Ascending aorta (tissue), 2 donors: ENCODE measurements around the gene GRM5. TPM values are rescaled to one million over a fixed set of nuclear protein-coding genes. Genes with fewer than 3 reads are reported as not detected.
A peak's percentile ranks its signal among the peaks of the same experiment; 100 is the strongest.

Source experiments
- DNase-seq, 2 donors: peaks; one replicate each; pipeline ENCODE4 v3.0.0-alpha.2; 2019; ENCODE audit warnings: low spot score in 2 of 2
- H3K27ac ChIP-seq, 2 donors: fragments of 200-600 bp; sonication (generic); one replicate each; pipeline ENCODE4 v1.5.1; 2016 to 2017; ENCODE audit warnings: mild to moderate bottlenecking in 1 of 2
- H3K27me3 ChIP-seq: fragments of 200-600 bp; sonication (generic); one replicate; pipeline ENCODE4 v1.5.1; 2017
- H3K36me3 ChIP-seq, 2 donors: fragments of 200-600 bp; sonication (generic); one replicate each; pipeline ENCODE4 v1.5.1; 2016
- H3K4me1 ChIP-seq, 2 donors: fragments of 200-600 bp; sonication (generic); one replicate each; pipeline ENCODE4 v1.5.1; 2016 to 2017; ENCODE audit warnings: mild to moderate bottlenecking in 1 of 2
- H3K4me3 ChIP-seq, 2 donors: fragments of 200-600 bp; sonication (generic); one replicate each; pipeline ENCODE4 v1.5.1; 2016 to 2017; ENCODE audit warnings: mild to moderate bottlenecking in 1 of 2
- H3K9me3 ChIP-seq, 2 donors: fragments of 200-600 bp; sonication (generic); one replicate each; pipeline ENCODE4 v1.5.1; 2016
- intact Hi-C: fragments of 100-400 bp; cut with DNase I; formaldehyde crosslinking; loops from one replicate; pipeline ENCODE4 v1.15.1; 2023
- total RNA-seq: library from RNA; depleted of rRNA; stranded (reverse); fragments of >200 nt; gene quantifications from one replicate; pipeline ENCODE4 v1.1.0, GENCODE V29; 2016
- TF ChIP-seq, protein P1 (sequence below), 3 experiments: fragments of 200-600 bp in 2 of 3; fragments of 450-650 bp in 1 of 3; sonication (generic) in 2 of 3; IDR thresholded peaks; one replicate each; pipeline ENCODE4 v1.5.1; 2016 to 2019; ENCODE audit warnings: antibody characterized with exemption in 3 of 3, mild to moderate bottlenecking in 1 of 3, moderate library complexity in 1 of 3

GRM5 gene
- total RNA-seq, 1 donor from 2014 or later = 10.2 TPM

DNA sequence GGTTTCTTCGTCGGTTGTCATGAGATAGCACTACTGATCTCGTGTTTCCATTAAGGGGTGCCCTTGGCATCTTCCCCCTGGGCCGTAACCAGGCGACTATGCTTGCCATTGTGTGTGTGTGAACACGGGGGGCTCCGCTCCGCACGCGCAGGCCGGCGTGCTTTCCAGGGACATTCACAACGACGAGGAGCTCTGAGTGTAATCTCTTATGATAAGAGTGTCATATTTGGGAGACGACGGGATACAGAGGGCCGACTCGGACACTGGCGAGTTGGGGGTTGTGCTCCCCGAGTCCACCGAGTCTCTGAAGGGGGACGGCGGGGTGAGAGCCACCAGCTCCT is 557.4 kb downstream of the GRM5 start:
- no peak overlapping the region for H3K27ac ChIP-seq
- peaks cover 0 to 2% of the 10 kb centered on the region in 2 donors for H3K4me1 ChIP-seq
- H3K36me3 ChIP-seq = no peaks in the 10 kb centered on the region
- DNase-seq = no peak
- peak overlapping the region; percentile 62 to 63 for H3K4me3 ChIP-seq
- no peaks in the 10 kb centered on the region for H3K9me3 ChIP-seq
- TF ChIP-seq, protein P1, sequence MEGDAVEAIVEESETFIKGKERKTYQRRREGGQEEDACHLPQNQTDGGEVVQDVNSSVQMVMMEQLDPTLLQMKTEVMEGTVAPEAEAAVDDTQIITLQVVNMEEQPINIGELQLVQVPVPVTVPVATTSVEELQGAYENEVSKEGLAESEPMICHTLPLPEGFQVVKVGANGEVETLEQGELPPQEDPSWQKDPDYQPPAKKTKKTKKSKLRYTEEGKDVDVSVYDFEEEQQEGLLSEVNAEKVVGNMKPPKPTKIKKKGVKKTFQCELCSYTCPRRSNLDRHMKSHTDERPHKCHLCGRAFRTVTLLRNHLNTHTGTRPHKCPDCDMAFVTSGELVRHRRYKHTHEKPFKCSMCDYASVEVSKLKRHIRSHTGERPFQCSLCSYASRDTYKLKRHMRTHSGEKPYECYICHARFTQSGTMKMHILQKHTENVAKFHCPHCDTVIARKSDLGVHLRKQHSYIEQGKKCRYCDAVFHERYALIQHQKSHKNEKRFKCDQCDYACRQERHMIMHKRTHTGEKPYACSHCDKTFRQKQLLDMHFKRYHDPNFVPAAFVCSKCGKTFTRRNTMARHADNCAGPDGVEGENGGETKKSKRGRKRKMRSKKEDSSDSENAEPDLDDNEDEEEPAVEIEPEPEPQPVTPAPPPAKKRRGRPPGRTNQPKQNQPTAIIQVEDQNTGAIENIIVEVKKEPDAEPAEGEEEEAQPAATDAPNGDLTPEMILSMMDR (IDR thresholded peaks at IDR 0.05) = no peak
- H3K27me3 ChIP-seq = no peaks in the 10 kb centered on the region
- intact Hi-C loops = no loop called here

DNA sequence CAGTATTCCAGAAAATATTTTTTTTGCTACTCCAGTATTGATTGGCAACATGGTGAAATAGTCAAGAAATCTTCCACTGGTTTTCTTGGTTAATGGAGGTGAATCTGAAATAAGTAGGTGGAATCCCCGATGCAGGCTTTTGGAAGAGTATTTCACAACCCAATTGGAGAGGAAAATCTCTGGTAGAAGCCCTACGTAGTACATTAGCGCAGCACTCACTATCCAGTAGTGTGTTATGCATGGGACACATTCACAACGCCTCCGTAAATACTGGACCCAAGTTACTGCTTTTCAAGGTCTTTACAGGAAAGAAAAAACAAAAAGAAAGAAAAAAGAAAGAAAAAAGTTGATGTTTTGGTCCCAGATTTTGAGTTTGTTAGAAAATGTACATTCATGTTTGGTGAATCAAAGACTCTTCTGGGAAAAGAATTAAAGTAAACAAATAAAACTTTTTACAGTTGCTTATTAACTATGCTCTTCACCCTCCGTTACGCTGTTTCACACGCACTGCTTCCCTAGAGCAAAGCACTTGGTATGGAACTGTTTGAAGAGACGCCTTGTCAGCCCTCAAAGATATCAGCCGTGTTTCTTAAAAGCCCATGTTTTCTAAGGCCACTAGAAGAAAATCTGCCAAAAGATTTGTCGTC is 557.9 kb downstream of the GRM5 start:
- H3K27ac ChIP-seq = no peak overlapping the region
- no peak for DNase-seq
- H3K27me3 ChIP-seq = no peaks in the 10 kb centered on the region
- TF ChIP-seq, protein P1 (IDR thresholded peaks at IDR 0.05) = no peak
- peaks cover 0 to 2% of the 10 kb centered on the region in 2 donors for H3K4me1 ChIP-seq
- no peaks in the 10 kb centered on the region for H3K9me3 ChIP-seq
- H3K4me3 ChIP-seq = no peak overlapping the region
- H3K36me3 ChIP-seq = no peaks in the 10 kb centered on the region
- intact Hi-C loops = no loop called here

DNA sequence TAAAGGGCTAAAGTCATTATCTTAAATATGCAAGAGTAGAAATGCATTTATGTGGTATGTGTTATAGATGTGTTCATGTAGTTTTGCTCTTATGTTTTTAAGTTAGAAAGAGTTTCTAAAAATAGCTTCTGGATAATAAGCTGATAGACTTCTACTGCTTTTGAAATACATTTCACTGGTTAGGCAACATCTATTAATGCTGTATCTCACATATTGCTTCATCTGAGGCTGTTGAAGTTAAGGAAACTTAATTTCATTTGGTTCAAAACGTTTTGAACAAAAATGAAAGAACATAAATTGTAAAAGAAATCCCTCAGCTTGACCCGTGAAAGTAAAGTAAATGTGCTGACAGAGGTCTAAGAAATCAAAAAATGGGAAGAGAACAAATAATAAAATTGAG is 564.2 kb downstream of the GRM5 start:
- H3K9me3 ChIP-seq = no peaks in the 10 kb centered on the region
- TF ChIP-seq, protein P1 (IDR thresholded peaks at IDR 0.05) = no peak
- no peaks in the 10 kb centered on the region for H3K4me1 ChIP-seq
- H3K36me3 ChIP-seq = no peaks in the 10 kb centered on the region
- no peaks in the 10 kb centered on the region for H3K27me3 ChIP-seq
- intact Hi-C loops = no loop called here
- no peak overlapping the region for H3K4me3 ChIP-seq
- H3K27ac ChIP-seq = no peak overlapping the region
- DNase-seq = no peak

DNA sequence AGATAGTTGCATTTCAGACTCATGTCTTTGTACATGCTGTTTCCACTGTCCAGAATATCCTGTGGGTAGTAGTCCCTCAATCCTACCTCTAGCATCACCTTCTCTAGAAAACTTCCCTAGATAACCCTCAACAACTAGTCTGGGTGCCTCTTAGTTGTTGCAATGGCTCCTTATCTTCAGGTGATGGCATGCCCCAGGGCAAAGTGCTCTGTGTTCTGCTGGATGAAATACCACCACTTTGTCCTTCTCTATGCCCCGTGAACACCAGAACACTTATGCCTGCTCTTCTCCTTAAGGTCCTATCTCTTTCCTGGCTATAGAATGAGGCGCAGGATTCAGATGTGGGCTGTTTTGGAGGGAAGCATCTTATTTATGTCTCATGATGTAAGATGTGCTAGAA is 569.9 kb downstream of the GRM5 start:
- intact Hi-C loops = no loop called here
- H3K9me3 ChIP-seq = peaks cover 0 to 4% of the 10 kb centered on the region in 2 donors
- TF ChIP-seq, protein P1 (IDR thresholded peaks at IDR 0.05) = no peak
- no peak overlapping the region for H3K27ac ChIP-seq
- H3K4me1 ChIP-seq = no peaks in the 10 kb centered on the region
- no peaks in the 10 kb centered on the region for H3K27me3 ChIP-seq
- H3K36me3 ChIP-seq = no peaks in the 10 kb centered on the region
- DNase-seq = no peak
- H3K4me3 ChIP-seq = no peak overlapping the region

DNA sequence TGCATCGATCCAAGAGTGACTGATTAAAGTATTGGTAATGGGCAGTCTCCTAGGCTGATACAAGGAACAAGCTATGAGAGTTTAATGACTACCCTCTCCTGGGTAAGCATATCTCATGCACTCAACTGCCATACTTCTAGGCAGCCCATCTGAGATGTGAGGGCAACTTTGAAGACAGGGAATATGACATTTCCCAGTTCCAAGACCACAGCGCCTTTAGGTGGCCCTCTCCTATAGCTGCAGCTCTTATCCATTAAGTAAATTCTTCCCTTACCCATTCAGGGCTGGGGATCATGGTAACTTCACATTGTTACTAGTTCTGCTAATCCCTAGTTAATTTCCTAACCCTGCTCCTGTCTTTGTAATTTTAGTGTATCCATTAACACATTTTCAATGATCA is 570.9 kb downstream of the GRM5 start:
- Histone ChIP-seq H3K4me1 (no peaks in the 10 kb centered on the region), H3K27me3 (no peaks in the 10 kb centered on the region), H3K9me3 (peaks cover 0 to 4% of the 10 kb centered on the region in 2 donors), H3K36me3 (no peaks in the 10 kb centered on the region), H3K27ac (no peak overlapping the region), H3K4me3 (no peak overlapping the region)
- TF ChIP-seq, protein P1 (IDR thresholded peaks at IDR 0.05) = no peak
- DNase-seq = no peak
- intact Hi-C loops = no loop called here

DNA sequence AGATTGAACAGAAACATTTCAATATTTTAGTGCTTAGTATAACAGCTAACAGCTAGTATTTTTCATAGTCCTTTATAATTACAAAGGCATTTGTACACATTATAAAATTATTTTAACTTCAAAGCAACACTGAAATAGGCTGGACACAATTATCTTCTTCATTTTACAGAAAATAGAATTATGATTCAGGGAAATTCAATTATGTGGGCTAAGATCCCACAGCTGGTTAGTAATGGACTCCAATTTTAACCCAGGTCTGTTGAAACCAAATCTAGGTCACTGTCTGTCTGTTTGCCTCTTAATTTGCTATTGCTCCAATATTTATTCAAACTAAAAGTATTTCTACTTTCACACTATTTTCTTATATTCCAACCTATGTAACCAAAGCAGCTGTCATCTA is 574.1 kb downstream of the GRM5 start:
- Histone ChIP-seq H3K9me3 (peaks cover 0 to 4% of the 10 kb centered on the region in 2 donors), H3K4me1 (no peaks in the 10 kb centered on the region), H3K27ac (no peak overlapping the region), H3K4me3 (no peak overlapping the region), H3K27me3 (no peaks in the 10 kb centered on the region), H3K36me3 (no peaks in the 10 kb centered on the region)
- intact Hi-C loops = no loop called here
- TF ChIP-seq, protein P1 (IDR thresholded peaks at IDR 0.05) = no peak
- no peak for DNase-seq
